Measurements from ENCODE around the gene SCUBE3.

SCUBE3 gene

DNA sequence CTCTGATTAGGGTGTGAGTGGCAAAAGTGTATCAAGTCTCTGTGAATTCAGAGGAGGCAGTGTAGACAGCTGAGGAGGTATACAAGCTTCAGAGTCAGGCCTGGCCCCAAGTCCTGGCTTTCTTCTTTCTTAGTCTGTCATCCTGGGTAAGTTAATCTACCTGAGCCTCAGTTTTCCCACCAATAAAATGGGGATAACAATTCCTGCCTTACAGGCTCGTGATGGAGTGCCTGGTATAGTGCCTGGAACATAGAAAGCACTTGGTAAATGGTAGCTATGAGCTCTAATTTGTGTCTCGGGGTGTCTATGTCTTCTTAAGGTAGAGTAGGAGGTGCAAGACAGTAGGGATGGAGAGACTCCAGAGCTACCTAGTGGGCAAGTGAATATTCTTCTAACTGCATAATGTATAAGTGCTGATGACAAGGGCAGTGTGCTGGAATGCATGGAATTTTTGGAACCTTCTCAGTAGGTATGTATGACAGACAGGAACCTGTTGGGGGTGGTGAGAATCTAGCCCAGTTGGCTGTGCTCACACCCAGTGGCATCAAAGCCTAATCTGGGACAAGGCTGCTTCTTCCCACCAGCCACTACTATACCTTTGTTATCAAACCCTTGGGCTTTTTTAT is 4.0 kb upstream of the SCUBE3 start (continued):
- no peak for TF ChIP-seq SNAI2 (CRISPR knock-in tag; IDR thresholded peaks at IDR 0.05)
- TF ChIP-seq ARNTL (CRISPR knock-in tag; IDR thresholded peaks at IDR 0.05; ENCODE audit: borderline replicate concordance, low read depth) = no peak
- no peak for TF ChIP-seq ZFP3 (CRISPR knock-in tag; IDR thresholded peaks at IDR 0.05)

- TF ChIP-seq ARNTL (CRISPR knock-in tag; IDR thresholded peaks at IDR 0.05; ENCODE audit: borderline replicate concordance, low read depth) (no peak), PPARA (CRISPR knock-in tag; IDR thresholded peaks at IDR 0.05; ENCODE audit: borderline replicate concordance) (no peak), ZFP30 (CRISPR knock-in tag; IDR thresholded peaks at IDR 0.05) (no peak), OSR1 (CRISPR knock-in tag; IDR thresholded peaks at IDR 0.05) (no peak), ISL1 (CRISPR knock-in tag; IDR thresholded peaks at IDR 0.05) (no peak), CSDC2 (CRISPR knock-in tag; IDR thresholded peaks at IDR 0.05) (no peak), SNAI2 (CRISPR knock-in tag; IDR thresholded peaks at IDR 0.05) (no peak), ESRRG (CRISPR knock-in tag; IDR thresholded peaks at IDR 0.05) (no peak)
- TF ChIP-seq, protein P1, sequence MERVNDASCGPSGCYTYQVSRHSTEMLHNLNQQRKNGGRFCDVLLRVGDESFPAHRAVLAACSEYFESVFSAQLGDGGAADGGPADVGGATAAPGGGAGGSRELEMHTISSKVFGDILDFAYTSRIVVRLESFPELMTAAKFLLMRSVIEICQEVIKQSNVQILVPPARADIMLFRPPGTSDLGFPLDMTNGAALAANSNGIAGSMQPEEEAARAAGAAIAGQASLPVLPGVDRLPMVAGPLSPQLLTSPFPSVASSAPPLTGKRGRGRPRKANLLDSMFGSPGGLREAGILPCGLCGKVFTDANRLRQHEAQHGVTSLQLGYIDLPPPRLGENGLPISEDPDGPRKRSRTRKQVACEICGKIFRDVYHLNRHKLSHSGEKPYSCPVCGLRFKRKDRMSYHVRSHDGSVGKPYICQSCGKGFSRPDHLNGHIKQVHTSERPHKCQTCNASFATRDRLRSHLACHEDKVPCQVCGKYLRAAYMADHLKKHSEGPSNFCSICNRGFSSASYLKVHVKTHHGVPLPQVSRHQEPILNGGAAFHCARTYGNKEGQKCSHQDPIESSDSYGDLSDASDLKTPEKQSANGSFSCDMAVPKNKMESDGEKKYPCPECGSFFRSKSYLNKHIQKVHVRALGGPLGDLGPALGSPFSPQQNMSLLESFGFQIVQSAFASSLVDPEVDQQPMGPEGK (CRISPR knock-in tag; IDR thresholded peaks at IDR 0.05; ENCODE audit: borderline replicate concordance) = no peak
- TF ChIP-seq, protein P2, sequence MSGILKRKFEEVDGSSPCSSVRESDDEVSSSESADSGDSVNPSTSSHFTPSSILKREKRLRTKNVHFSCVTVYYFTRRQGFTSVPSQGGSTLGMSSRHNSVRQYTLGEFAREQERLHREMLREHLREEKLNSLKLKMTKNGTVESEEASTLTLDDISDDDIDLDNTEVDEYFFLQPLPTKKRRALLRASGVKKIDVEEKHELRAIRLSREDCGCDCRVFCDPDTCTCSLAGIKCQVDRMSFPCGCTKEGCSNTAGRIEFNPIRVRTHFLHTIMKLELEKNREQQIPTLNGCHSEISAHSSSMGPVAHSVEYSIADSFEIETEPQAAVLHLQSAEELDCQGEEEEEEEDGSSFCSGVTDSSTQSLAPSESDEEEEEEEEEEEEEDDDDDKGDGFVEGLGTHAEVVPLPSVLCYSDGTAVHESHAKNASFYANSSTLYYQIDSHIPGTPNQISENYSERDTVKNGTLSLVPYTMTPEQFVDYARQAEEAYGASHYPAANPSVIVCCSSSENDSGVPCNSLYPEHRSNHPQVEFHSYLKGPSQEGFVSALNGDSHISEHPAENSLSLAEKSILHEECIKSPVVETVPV (CRISPR knock-in tag; IDR thresholded peaks at IDR 0.05) = no peak
- no peak for ATAC-seq
These were observed 411 bp upstream of the SCUBE3 start for GRCh38 chr6:35213298-35213791.

- ATAC-seq = no peak
- TF ChIP-seq ZC3H10 (CRISPR knock-in tag; IDR thresholded peaks at IDR 0.05) = no peak
- no peak for TF ChIP-seq GLIS3 (CRISPR knock-in tag; IDR thresholded peaks at IDR 0.05)
- no peak for TF ChIP-seq SNAI2 (CRISPR knock-in tag; IDR thresholded peaks at IDR 0.05)
- TF ChIP-seq ZNF70 (CRISPR knock-in tag; IDR thresholded peaks at IDR 0.05) = no peak
- no peak for TF ChIP-seq OSR1 (CRISPR knock-in tag; IDR thresholded peaks at IDR 0.05)
- no peak for TF ChIP-seq TOX (CRISPR knock-in tag; IDR thresholded peaks at IDR 0.05; ENCODE audit: borderline replicate concordance)
- TF ChIP-seq, protein P2 (CRISPR knock-in tag; IDR thresholded peaks at IDR 0.05) = no peak
These were observed 1.3 kb downstream of the SCUBE3 start for GRCh38 chr6:35214869-35215664.

DNA sequence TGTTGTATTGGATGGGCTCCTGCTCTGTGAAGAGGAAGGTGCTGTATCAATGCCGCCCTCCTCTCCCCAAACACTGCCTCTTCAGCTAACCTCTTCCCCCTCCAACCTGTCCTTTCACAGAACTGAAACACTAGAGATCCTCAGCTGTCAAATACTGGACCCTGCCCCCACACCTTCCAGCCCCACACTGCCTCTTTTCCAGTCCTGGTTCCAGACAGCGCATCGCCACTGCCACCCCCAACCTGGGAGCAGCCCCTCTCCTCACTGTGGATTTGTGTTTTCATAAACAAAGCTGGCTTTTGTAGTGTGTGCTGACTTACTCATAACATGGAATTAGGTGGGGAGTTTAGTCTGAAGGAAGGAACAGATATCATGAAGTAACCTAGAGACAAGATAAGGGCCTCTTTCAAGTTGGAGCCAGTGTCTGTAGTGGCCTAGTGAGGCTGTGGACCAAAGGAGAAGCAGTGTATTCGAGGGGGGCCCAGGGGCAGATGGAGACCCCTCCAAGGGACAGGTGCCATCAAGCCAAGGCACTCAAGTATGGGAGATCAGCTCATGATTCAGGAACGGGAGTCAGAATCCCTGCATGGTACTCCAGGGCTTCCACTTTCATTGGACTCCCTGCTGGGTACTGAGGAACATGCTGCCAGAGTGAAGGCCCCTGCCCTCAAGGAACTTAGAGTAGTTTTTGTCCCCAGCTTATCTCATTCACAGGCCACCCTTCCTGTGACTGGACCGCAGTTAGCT is 2.1 kb downstream of the SCUBE3 start:
- ATAC-seq = no peak
- no peak for TF ChIP-seq OSR1 (CRISPR knock-in tag; IDR thresholded peaks at IDR 0.05)
- no peak for TF ChIP-seq ZNF565 (CRISPR knock-in tag; conservative IDR thresholded peaks at IDR 0.05; ENCODE audit: low read depth)
- TF ChIP-seq ZNF8 (CRISPR knock-in tag; IDR thresholded peaks at IDR 0.05) = no peak
- no peak for TF ChIP-seq ZFP3 (CRISPR knock-in tag; IDR thresholded peaks at IDR 0.05)
- no peak for TF ChIP-seq RARB (CRISPR knock-in tag; IDR thresholded peaks at IDR 0.05)
- TF ChIP-seq, protein P2 (CRISPR knock-in tag; IDR thresholded peaks at IDR 0.05) = no peak
- TF ChIP-seq, protein P1 (CRISPR knock-in tag; IDR thresholded peaks at IDR 0.05; ENCODE audit: borderline replicate concordance) = no peak
- no peak for TF ChIP-seq ZNF70 (CRISPR knock-in tag; IDR thresholded peaks at IDR 0.05)
- TF ChIP-seq ARNTL (CRISPR knock-in tag; IDR thresholded peaks at IDR 0.05; ENCODE audit: borderline replicate concordance, low read depth) = no peak
- no peak for TF ChIP-seq SNAI2 (CRISPR knock-in tag; IDR thresholded peaks at IDR 0.05)

Data from SK-N-SH treated with all-trans-retinoic acid at 6 μM for 48 hours (cell line).